DMS153 treated with DMSO at 0.1 percent for 48 hours (cell line): ENCODE results near the gene ITPRID2.
"Not testable (repeated sequence)": the region's sequence is repeated elsewhere in the genome, so short reads cannot be mapped to it uniquely, and the experiment has no call there.

Experiments
- DNase-seq: peaks from one replicate; lab custom pipeline; 2025; ENCODE audit not compliant: unreplicated experiment; lab: John Stamatoyannopoulos, UW

Gene ITPRID2

GRCh38 chr2:181958726-181959125, 67.2 kb downstream of the ITPRID2 start:
- no peak for DNase-seq

- DNase-seq, result no peak
These were observed 68.0 kb downstream of the ITPRID2 start for GRCh38 chr2:181959508-181959907.

- DNase-seq, result not testable (repeated sequence)
These were observed 69.6 kb downstream of the ITPRID2 start for GRCh38 chr2:181961167-181961566.

- no peak for DNase-seq
These were observed 70.6 kb downstream of the ITPRID2 start for GRCh38 chr2:181962142-181962541.

GRCh38 chr2:181970160-181970794, 78.7 kb downstream of the ITPRID2 start:
- no peak for DNase-seq

- no peak for DNase-seq
These were observed 79.5 kb downstream of the ITPRID2 start for GRCh38 chr2:181971032-181971431.

- DNase-seq, result no peak
These were observed 81.1 kb downstream of the ITPRID2 start for GRCh38 chr2:181972431-181973170.

- no peak for DNase-seq
These were observed 81.7 kb downstream of the ITPRID2 start for GRCh38 chr2:181973171-181973783.

- DNase-seq, result no peak
These were observed 86.3 kb downstream of the ITPRID2 start for GRCh38 chr2:181977661-181978350.

- DNase-seq, result no peak
These were observed 87.0 kb downstream of the ITPRID2 start for GRCh38 chr2:181978351-181979150.
